Suppressor macrophage treated with lipopolysaccharide for 4 hours (primary cell): ENCODE results near the gene NCKAP1.
"Not testable (repeated sequence)": the region's sequence is repeated elsewhere in the genome, so short reads cannot be mapped to it uniquely, and the experiment has no call there.

Experiments
- DNase-seq: peaks from one replicate; pipeline ENCODE4 v3.0.0-alpha.2; 2020

The NCKAP1 gene

DNA sequence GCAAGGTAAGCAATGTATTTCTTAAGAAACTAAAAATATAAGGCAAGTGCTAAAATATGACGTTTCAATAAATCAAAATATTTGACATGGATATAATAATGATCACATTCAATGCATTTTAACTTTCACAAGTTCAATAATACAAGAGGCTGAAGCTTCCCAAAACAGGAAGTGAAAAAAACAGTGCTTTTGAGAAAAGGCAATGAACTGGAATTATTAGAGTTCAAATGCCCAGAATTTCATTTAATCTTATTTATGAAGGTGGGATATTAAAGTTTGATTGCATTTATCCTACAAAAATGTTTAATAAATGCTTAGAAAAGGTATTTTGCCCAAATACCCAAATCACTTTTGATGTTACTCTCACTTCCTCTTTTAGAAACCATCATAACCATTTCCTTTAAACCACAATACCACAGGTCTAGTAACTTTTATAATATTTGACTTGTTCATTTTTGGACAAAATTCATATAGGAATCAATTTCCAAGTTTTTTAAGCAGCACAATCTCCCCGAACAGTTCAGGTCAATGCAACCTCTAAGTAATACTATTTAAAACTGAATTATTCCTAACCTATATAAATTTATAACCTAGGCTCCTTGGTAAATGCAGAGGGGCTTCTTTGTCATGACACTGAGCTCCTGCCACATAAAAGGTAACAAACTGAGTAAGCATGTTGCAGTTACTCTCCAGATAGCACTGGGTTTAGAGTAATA lies 2.1 kb downstream of the NCKAP1 start:
- peak; percentile 24 for DNase-seq

GRCh38 chr2:183035298-183035953 lies 2.8 kb downstream of the NCKAP1 start:
- DNase-seq, result no peak

DNA sequence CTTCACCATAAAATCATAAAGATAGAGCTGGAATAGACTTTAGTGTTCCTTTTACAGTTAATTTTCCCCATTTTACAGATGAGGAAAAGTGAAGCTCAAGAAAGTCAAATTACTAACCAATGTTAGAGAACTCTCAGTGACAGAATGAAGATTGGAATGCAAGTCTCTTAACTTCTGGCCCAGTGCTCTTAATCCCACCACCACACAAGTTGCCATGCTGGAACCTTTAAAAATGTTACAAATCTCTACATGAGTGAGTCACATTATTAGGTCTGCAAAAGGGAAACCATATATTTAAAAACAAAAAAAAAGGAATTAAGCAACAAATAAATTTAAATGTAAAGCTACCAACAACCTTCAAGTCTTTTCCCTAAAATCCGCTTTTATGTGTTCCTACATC lies 3.5 kb downstream of the NCKAP1 start:
- DNase-seq, result no peak

DNA sequence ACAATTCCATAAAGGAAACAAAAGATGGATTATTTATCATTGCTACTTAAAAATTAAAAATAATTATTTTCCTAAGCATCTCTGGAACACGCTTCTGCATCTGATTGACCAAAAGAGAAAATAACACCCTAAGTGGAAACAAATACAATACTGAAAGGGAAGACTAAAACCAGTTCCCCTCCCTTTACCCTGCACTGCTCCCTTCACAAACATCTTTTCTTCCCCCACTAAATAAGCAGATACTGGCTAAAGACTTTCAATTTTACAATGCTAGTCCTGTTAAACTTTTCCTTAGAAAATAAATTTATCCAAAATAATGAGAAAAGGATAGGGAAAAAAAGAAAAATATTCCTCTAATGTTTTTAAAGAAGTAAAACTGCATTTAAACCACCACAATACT lies 4.3 kb downstream of the NCKAP1 start:
- no peak for DNase-seq

DNA sequence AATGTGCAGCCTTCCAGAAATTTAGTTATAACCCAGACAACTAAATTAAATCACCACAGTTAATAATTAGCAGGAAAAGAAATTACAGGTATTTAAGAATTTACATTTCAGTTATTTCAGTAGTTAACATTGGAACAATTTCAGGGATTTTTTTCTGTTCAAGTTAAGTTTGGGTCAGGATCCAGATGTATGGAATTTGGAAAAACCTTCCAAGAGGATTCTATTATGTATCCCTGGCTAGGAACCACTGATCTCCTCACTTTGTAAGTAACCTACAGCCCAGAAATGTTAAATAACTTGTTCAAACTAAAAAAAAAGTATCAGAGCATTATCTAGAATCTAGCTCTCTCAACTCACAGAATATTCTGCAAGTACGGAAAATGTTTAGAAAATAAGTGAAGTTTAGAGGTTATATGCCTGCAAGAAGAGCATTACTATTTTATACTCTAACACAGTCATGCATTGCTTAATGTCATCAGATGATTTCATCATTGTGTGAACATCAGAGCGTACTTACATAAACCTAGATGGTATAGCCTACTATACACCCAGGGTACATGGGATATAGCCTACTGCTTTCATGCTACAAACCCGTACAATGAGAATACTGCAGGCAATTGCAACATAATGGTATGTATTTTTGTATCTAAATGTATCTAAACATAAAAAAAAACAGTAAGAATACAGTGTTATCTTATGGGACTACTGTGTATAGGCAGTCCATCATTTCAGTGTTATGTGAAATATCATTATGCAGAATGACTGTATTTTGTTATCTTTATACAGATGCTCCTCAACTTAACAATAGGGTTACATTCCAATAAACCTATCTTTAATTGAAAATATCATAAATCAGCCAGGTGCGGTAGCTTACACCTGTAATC lies 6.1 kb downstream of the NCKAP1 start:
- peak; percentile 43 for DNase-seq

- DNase-seq, result no peak
Measured at GRCh38 chr2:183029219-183029618, 9.0 kb downstream of the NCKAP1 start.

DNA sequence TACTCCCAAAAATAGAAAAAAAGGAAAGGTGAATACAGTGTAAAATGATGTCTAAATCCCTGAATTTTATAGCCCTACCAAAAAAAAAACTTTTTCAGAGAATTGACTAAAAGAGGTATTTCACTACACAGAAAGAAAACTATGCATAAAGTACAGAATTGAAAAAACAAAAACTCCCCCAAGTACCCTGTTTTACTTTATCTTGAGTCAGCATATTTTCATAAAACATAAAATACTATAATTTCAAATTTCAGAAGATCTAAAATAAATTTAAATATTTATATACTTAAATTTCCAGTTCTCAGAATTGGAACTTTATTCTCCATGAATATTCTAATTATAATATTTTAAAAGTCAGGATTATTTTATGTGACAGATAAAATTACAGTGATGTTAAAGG lies 10.1 kb downstream of the NCKAP1 start:
- no peak for DNase-seq

DNA sequence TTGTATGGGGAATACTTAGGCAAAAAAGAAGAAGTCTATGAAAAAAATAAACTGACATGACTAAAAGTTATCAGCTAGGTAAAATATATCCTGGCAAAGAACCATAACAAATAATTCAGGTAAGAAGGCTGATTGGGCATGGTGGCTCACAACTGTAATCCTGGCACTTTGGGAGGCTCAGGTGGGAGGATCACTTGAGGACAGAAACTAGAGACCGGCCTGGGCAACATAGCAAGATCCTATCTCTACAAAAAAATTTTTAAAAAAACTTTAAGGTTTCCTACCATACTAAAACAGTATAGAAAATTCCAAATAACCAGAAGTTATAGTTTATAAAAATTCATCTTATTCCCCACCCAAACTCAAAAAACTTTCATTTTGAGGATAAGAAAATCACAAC lies 10.8 kb downstream of the NCKAP1 start:
- no peak for DNase-seq

DNA sequence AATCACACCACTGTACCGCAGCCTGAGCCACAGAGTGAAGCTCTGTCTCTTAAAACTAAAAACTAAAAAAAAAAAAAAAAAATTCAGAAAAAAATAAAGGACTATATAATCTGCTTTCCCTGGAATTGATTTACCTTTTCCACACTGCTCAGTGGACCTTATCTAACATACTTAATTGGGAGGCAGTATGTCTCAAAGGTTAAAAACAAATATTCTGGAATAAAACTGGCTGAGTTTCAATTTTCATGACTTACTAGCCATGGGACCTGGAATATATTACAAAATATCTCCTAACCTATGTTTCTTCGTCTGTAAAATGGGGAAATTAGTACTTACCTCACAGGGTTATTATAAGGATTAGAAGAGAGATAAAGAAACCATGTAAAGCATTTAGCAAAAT lies 11.8 kb downstream of the NCKAP1 start:
- no peak for DNase-seq

DNA sequence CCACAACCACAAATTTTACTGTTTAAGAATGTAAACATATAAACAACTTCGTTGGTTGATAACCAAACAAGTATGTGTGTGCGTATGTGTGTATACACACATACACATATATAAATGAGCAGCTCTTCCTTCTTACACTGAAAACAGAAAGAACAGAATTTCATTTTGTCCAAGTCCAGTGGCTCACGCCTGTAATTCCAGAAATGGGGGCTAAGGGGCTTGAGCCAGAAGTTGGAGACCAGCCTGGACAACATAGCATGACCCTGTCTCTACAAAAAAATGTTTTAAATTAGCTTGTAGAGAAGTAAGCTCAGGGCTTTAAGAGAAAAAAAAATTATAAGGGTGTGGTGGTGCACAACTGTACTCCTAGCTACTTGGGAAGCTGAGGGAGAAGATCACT lies 12.3 kb downstream of the NCKAP1 start:
- DNase-seq, result no peak

- DNase-seq, result no peak
Measured at GRCh38 chr2:183024339-183025095, 13.7 kb downstream of the NCKAP1 start.

- DNase-seq, result no peak
Measured at GRCh38 chr2:183022711-183023110, 15.5 kb downstream of the NCKAP1 start.

GRCh38 chr2:183021613-183022012 lies 16.6 kb downstream of the NCKAP1 start:
- no peak for DNase-seq

DNA sequence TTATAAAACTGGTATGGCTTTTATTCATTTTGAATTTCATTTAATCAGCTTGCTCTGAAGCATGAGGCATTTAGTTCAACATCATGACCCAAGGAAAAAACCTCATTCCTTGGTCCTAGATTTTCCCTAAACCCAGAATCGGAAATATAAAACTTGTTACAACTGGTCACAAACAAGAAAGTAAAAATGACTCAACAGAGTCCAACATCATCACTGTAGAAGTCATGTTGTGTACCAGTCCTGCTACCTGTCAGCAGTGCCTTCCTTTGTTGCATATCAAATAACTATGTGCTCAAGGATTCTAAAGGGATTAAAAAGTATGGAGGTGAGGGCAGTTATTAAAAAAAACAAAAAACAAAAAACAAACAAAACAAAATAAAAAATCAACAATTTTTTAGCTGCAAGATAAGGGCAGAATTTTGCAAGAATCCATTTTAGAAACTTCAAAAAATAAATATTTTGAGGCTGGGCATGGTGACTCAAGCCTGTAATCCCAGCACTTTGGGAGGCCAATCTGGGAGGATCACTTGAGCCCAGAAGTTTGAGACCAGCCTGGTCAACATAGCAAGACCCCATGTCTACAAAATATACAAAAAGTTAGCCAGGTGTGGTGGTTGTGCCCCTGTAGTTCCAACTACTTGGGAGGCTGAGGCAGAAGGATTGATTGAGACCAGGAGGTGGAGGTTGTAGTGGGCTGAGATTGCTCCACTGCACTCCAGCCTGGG lies 18.4 kb downstream of the NCKAP1 start:
- no peak for DNase-seq

DNA sequence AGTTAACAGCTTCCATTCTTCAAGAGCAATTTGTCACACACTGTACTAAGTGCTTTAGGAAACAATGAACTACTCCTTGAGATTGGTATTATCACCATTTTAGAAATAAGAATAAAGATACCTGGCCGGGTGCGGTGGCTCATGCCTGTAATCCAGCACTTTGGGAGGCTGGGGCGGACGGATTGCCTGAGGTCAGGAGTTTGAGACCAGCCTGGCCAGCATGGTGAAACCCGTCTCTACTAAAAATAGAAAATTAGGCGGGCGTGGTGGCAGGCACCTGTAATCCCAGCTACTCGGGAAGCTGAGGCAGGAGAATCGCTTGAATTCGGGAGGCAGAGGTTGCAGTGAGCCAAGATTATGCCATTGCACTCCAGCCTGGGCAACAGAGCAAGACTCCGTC lies 20.4 kb downstream of the NCKAP1 start:
- DNase-seq, result not testable (repeated sequence)

- no peak for DNase-seq
Measured at GRCh38 chr2:183014005-183014404, 24.3 kb downstream of the NCKAP1 start.

DNA sequence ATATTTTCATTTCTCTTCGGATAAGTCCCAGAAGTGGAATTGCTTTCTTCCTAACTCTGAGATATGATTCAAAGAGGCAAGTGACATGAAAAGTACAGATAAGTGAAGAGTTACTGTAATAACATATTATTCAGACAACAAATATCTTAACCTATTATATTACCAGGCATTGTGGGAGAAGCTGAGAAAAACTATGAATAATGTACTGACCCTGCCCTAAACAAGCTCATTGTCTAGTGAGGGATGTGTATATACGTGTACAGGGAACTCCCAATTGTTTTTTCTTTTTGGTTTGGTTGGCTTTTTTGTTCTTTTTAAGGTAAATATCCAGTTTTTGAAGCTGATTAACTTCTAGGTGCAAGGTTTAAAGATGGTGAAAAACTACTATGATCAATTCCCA lies 26.5 kb downstream of the NCKAP1 start:
- DNase-seq, result no peak

DNA sequence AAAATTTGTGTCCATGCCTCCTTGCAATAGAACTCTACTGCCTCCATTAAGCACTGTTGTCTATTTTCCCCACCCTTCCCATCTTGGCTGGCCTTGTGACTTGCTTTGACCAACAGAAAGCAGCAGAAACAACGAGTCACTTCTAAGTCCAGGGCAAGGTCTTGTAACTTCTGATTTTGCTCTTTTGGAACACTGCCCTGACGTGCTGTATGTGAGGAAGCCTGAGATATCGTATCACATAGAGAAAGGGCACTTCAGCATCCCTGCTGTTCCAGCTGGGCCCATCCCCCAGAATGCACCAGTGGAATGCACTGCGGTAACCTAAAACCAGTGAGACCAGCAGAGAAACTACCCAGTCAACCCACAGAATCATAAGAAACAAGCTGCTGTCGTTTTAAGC lies 28.1 kb downstream of the NCKAP1 start:
- no peak for DNase-seq

GRCh38 chr2:183009249-183009899 lies 28.9 kb downstream of the NCKAP1 start:
- no peak for DNase-seq

GRCh38 chr2:183001948-183002347 lies 36.3 kb downstream of the NCKAP1 start:
- no peak for DNase-seq

DNA sequence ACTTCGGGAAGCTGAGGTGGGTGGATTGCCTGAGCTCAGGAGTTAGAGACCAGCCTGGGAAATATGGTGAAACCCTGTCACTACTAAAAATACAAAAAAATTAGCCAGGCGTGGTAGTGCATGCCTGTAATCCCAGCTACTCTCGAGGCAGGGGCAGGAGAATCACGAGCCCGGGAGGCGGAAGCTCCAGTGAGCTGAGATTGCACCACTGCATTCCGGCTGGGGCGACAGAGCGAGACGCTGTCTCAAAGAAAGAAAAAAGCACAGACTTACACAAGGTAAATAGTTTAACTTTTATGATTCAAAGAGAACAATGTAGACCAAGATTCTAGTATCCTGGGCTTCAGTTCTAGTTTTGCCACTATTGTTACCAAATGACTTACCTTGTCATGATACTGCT lies 37.4 kb downstream of the NCKAP1 start:
- DNase-seq, result no peak
